ENCODE results near the gene RYR3.

RYR3 gene

GRCh38 chr15:33310481-33311311, at the start of gene RYR3:
Gene RYR3, plus strand, starts transcription at chr15:33310967. Its CDS starts 79 bp downstream, at chr15:33311046.
- DNase-seq = no peak

GRCh38 chr15:33262306-33262705, 48.5 kb upstream of the RYR3 start:
- DNase-seq = no peak

- DNase-seq = no peak
Measured at GRCh38 chr15:33277689-33278088, 33.1 kb upstream of the RYR3 start.

- DNase-seq = no peak
Measured at GRCh38 chr15:33278816-33279612, 31.8 kb upstream of the RYR3 start.

GRCh38 chr15:33279613-33280205, 31.1 kb upstream of the RYR3 start:
- no peak for DNase-seq

GRCh38 chr15:33282226-33283020, 28.3 kb upstream of the RYR3 start:
- DNase-seq = no peak

GRCh38 chr15:33283576-33283975, 27.2 kb upstream of the RYR3 start:
- no peak for DNase-seq

GRCh38 chr15:33284336-33284735, 26.4 kb upstream of the RYR3 start:
- no peak for DNase-seq

GRCh38 chr15:33292717-33293307, 18.0 kb upstream of the RYR3 start:
- DNase-seq = no peak

GRCh38 chr15:33293713-33294334, 16.9 kb upstream of the RYR3 start:
- DNase-seq = no peak

- no peak for DNase-seq
Measured at GRCh38 chr15:33296050-33296449, 14.7 kb upstream of the RYR3 start.

GRCh38 chr15:33296856-33297255, 13.9 kb upstream of the RYR3 start:
- no peak for DNase-seq

GRCh38 chr15:33298631-33299030, 12.1 kb upstream of the RYR3 start:
- DNase-seq = no peak

GRCh38 chr15:33304924-33305323, 5.8 kb upstream of the RYR3 start:
- no peak for DNase-seq

- no peak for DNase-seq
Measured at GRCh38 chr15:33309602-33310276, 1.0 kb upstream of the RYR3 start.

- no peak for DNase-seq
Measured at GRCh38 chr15:33311312-33311971, 675 bp downstream of the RYR3 start.

GRCh38 chr15:33313491-33313890, 2.7 kb downstream of the RYR3 start:
- DNase-seq = no peak

- DNase-seq = no peak
Measured at GRCh38 chr15:33314069-33314468, 3.3 kb downstream of the RYR3 start.

- no peak for DNase-seq
Measured at GRCh38 chr15:33315044-33315443, 4.3 kb downstream of the RYR3 start.

GRCh38 chr15:33317896-33318295, 7.1 kb downstream of the RYR3 start:
- no peak for DNase-seq

- DNase-seq = no peak
Measured at GRCh38 chr15:33320017-33320416, 9.2 kb downstream of the RYR3 start.

Data from NCI-H446 treated with DMSO at 0.1 percent for 48 hours (cell line).